Measurements from ENCODE around the gene HELZ2.
"Not testable (repeated sequence)": the region's sequence is repeated elsewhere in the genome, so short reads cannot be mapped to it uniquely, and the experiment has no call there.

HELZ2 gene

GRCh38 chr20:63574156-63574828 is at the start of gene HELZ2:
TSS of gene HELZ2 (minus strand) at chr20:63574239. CDS start at chr20:63572385, 1,854 bp downstream.
- DNase-seq (ENCODE audit: low read depth in 2 of 3, low spot score in 2 of 3) = peak in 1 of 3 experiments; percentile 18

- no peak for DNase-seq (ENCODE audit: low read depth in 2 of 3, low spot score in 2 of 3)
Observed at GRCh38 chr20:63622732-63623131, 48.7 kb upstream of the HELZ2 start.

DNA sequence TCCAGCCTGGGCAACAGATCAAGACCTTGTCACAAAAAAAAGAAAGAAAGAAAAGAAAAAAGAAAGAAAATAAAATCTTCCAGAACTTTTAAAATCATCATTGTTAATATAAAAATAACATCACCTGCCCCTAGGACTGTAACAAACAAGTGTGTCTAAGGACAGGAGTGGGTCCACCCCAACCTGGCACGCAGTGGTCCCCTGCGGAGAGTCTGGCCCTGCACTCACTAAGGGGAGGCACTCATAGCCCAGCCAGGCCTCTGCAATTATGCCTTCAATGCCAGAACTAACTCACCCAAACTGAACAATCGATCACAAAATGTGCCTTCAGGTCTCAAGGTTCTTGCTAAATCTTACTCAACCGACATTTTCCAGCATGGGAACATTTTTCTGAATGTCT is 48.1 kb upstream of the HELZ2 start:
- DNase-seq (ENCODE audit: low read depth in 2 of 3, low spot score in 2 of 3) = no peak

DNA sequence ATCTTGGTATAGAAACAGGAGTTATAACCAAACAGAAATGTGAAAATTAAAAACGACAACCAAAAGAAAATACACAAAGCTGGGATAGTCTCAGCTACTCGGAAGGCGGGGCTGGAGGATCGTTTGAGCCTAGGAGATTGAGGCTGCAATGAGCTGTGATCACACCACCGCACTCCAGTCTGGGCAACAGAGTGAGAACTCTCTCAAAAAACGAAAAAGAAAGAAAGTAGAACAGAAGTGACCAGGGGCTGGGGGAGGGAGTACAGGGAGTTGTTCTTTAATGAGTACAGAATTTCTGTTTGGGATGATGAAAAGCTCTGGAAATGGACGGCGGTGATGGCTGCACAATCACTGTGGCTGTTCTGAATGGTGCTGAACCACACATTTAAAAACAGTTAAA is 47.0 kb upstream of the HELZ2 start:
- DNase-seq (ENCODE audit: low read depth in 2 of 3, low spot score in 2 of 3) = no peak

DNA sequence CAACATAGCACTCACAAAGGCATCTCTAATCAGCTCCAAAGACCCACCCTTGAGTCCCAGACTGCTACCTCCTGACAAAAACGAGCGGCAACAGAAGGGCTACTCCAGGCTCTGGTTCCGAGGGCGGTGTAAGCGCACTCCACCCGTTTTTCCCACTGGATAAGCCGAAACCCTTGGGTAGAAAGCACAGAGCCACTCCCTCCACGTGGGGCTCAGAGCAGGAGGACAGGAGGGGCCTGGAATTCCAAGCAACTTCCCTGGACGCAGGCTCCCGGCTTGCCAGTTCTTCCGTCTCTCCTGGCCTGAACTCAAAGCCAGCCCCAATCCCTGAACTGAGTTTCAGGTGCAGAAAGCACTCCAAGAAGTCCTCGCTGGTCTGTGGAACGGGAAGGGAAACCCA is 45.5 kb upstream of the HELZ2 start:
- no peak for DNase-seq (ENCODE audit: low read depth in 2 of 3, low spot score in 2 of 3)

DNA sequence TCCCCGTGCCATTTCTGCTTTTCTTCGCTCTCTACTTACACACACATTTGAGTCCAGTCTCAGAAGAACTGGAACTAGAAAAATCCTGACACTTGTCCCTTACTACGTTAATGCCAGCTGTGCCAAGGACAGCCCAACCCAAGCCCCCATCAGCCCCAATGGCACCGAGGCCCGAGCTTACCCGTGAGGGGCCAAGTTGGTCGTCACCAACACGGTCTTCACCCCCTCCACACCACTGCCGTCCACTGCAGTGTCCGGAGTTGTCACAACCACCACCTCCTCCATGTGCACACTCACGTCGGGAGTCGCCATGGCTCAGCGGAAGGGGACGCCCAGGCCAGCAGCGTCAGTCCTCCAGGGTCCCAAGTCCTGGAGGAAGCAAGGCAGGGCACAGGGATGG is 45.0 kb upstream of the HELZ2 start:
- DNase-seq (ENCODE audit: low read depth in 2 of 3, low spot score in 2 of 3) = no peak

- DNase-seq (ENCODE audit: low read depth in 2 of 3, low spot score in 2 of 3) = no peak
Observed at GRCh38 chr20:63618291-63618980, 44.4 kb upstream of the HELZ2 start.

DNA sequence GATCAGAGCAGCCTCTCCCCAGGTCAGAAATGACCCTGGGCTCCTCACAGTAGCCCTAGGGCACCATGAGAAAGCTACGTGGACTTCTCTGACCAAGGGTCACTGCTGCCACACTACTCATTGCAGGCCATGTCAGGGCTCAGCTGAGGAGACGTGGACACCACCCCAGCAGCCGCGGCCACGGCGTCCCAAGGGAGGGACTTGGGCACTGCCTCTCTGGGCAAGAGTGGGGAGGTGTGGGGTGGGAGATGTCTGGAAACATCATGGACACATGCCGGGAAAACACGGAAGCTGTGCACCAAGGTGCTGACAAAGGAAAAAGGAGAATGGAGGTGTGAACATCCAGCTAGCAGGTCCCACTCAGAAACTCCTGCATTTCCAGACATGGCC is 43.8 kb upstream of the HELZ2 start:
- DNase-seq (ENCODE audit: low read depth in 2 of 3, low spot score in 2 of 3) = no peak

- DNase-seq (ENCODE audit: low read depth in 2 of 3, low spot score in 2 of 3) = no peak
Observed at GRCh38 chr20:63617092-63617875, 43.2 kb upstream of the HELZ2 start.

GRCh38 chr20:63613863-63614594 is 40.0 kb upstream of the HELZ2 start:
- not testable (repeated sequence) for DNase-seq (ENCODE audit: low read depth in 2 of 3, low spot score in 2 of 3)

- DNase-seq (ENCODE audit: low read depth in 2 of 3, low spot score in 2 of 3) = no peak
Observed at GRCh38 chr20:63612276-63612931, 38.4 kb upstream of the HELZ2 start.

DNA sequence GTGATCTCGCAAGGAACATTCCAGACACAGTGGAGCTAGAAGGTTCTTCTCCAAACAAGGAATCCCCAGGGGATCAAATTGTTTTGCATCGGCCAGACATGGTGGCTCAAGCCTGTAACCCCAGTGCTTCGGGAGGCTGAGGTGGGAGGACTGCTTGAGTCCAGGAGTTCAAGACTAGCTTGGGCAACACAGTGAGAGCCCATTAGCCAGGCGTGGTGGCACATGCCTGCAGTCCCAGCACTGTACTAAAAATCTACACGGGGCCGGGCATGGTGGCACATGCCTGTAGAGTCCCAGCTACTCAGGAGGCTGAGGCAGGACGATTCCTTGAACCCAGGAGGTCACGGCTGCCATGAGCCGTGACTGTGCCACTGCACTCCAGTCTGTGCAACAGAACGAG is 37.6 kb upstream of the HELZ2 start:
- DNase-seq (ENCODE audit: low read depth in 2 of 3, low spot score in 2 of 3) = no peak

DNA sequence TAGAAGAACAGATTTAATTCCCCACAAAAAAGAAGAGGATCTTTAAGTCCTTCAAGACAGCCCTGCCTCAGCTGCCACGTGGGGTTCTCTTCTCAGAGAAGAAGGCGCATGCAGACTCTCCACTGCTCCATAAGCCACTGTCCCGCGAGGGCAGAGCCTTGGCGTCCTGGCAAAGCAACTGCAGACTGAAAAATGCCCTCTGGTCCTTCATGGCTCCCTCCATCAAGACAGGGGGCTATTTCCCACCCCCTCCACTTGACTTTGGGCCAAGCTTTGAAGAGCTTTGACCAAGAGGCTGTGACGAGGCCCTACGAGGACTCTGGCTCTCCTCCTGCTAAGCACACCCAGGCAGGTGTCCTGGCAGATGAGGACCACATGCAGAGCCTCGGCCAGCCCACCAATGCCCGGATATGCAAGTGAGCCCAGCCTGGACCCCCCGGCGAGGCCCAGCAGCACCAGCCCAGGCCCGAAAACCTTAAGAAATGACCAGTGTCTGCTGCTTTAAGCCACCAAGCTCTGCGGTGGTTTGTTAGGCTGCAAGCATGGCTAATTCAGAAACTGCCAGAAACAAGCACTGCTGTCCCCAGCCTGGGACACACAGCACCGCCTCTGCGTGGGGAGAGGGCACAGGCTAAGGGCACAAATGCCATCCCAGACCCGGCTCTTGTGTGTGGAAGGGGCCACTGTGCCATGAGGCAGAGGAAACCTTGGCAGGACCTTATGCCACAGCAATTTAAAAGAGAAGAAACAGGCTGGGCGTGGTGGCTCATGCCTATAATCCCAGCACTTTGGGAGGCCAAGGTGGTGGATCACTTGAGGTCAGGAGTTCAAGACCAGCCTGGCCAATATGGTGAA is 36.8 kb upstream of the HELZ2 start:
- DNase-seq (ENCODE audit: low read depth in 2 of 3, low spot score in 2 of 3) = no peak

DNA sequence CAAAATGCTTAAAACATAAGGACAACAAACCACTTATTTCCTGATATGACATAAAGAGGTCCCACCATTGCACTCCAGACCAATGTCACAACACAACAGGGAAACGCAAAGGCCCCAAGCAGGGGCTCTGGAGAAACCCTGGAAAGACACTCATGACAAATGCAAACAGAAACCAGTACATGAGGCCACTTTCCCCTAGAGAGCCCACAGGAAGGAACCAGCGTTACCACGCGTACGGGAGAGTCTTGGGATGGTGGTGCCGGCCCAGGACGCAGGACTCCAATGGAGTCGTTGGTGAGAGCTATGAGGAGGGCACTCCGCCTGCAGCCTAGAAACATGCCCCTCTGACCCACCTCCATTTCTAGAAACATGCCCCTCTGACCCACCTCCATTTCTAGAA is 32.6 kb upstream of the HELZ2 start:
- DNase-seq (ENCODE audit: low read depth in 2 of 3, low spot score in 2 of 3) = no peak

GRCh38 chr20:63602321-63602720 is 28.3 kb upstream of the HELZ2 start:
- no peak for DNase-seq (ENCODE audit: low read depth in 2 of 3, low spot score in 2 of 3)

DNA sequence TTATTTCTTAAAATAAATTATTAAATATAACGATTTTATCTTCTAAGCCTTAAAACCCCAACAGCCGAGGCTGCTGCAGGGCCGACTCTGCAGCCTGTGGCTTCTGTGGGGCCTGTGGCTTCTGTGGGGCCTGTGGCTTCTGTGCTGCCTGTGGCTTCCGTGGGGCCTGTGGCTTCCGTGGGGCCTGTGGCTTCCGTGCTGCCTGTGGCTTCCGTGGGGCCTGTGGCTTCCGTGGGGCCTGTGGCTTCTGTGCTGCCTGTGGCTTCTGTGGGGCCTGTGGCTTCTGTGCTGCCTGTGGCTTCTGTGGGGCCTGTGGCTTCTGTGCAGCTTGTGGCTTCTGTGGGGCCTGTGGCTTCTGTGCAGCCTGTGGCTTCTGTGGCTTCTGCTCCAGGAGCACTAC is 27.6 kb upstream of the HELZ2 start:
- not testable (repeated sequence) for DNase-seq (ENCODE audit: low read depth in 2 of 3, low spot score in 2 of 3)

GRCh38 chr20:63599396-63600050 is 25.5 kb upstream of the HELZ2 start:
- no peak for DNase-seq (ENCODE audit: low read depth in 2 of 3, low spot score in 2 of 3)

DNA sequence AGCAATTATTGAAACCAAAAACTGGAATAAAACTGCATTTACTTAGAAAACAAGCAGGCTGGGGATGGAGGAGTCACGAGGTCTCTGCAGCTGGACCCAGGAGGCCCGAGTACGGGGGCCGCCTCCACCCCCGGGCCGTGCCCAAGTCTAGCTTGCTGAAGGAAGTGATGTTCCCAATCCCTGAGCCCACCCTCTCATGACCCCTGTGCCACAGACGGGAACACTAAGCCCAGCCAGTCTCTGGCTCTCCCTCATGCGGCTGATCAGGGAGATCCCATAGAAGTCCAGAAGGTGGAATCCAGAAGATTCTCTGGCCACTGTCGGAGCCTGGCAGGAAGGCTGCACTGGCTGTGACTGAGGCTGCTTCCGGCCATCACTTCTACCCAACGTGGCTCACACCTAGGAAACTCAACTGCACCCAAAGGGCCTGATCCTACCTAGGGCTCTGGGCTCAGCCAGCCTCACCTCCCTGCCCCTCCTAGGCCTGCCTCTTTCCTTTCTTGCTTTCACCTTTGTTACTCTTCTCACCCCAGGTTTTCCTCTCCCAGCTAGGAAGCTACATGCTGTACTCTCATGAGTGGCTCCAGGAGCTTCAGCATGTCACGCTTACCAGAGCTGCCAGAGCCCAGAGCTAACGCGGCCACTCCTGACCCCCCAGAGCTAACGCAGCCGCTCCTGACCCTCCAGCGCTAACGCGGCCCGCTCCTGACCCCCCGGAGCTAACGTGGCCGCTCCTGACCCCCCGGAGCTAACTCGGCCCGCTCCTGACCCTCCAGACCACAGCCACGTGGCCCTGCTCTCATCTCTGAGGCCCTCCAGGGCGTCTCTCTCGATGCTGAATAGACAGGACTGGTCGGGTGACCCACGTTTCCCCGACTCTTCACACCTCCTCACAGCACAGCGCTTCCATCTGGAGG is 24.7 kb upstream of the HELZ2 start:
- no peak for DNase-seq (ENCODE audit: low read depth in 2 of 3, low spot score in 2 of 3)

All from activated CD8-positive, alpha-beta memory T cell treated with anti-CD3 and anti-CD28 coated beads for 48 hours (primary cell).